Astrocyte (in vitro differentiated cells and primary cell): ENCODE measurements around the gene NCSTN. TPM values are rescaled to one million over a fixed set of nuclear protein-coding genes. Genes with fewer than 3 reads are reported as not detected.
A peak's percentile ranks its signal among the peaks of the same experiment; 100 is the strongest.

Source experiments
- DNase-seq: peaks from one replicate; pipeline ENCODE4 v3.0.0-alpha.2; 2010; ENCODE audit warnings: low read depth
- FAIRE-seq: peaks from 2 replicates; lab custom pipeline; 2011; peaks lifted over from hg19 to GRCh38; lab: Jason Lieb, UNC
- H2AFZ ChIP-seq: 2 replicates; pipeline ENCODE4 v1.6.0; 2012; ENCODE audit warnings: low read depth, low read length, inconsistent platforms
- H3K27ac ChIP-seq: 2 replicates; pipeline ENCODE4 v1.5.1; 2011; ENCODE audit warnings: low read depth, low read length, inconsistent platforms
- H3K27me3 ChIP-seq: 2 replicates; pipeline ENCODE4 v1.6.0; 2011; ENCODE audit warnings: low read length, inconsistent platforms; ENCODE audit not compliant: insufficient read depth
- H3K36me3 ChIP-seq: 2 replicates; pipeline ENCODE4 v1.5.1; 2011; ENCODE audit warnings: low read length, inconsistent platforms; ENCODE audit not compliant: insufficient read depth
- H3K4me1 ChIP-seq: 2 replicates; pipeline ENCODE4 v1.5.1; 2011; ENCODE audit warnings: low read length, inconsistent platforms; ENCODE audit not compliant: insufficient read depth
- H3K4me2 ChIP-seq: 2 replicates; pipeline ENCODE4 v1.6.0; 2012; ENCODE audit warnings: low read length, inconsistent platforms
- H3K4me3 ChIP-seq: 2 replicates; pipeline ENCODE4 v1.5.1; 2011; ENCODE audit warnings: low read depth, mild to moderate bottlenecking, low read length, inconsistent platforms; ENCODE audit not compliant: insufficient read depth
- H3K79me2 ChIP-seq: 2 replicates; pipeline ENCODE4 v1.6.0; 2012; ENCODE audit warnings: mild to moderate bottlenecking, low read length, inconsistent platforms; ENCODE audit not compliant: insufficient read depth
- H3K9ac ChIP-seq: 2 replicates; pipeline ENCODE4 v1.6.0; 2012; ENCODE audit warnings: mild to moderate bottlenecking, low read length, inconsistent platforms
- H3K9me3 ChIP-seq: 2 replicates; pipeline ENCODE4 v1.5.1; 2012; ENCODE audit warnings: low read depth, mild to moderate bottlenecking, low read length, inconsistent platforms; ENCODE audit not compliant: insufficient read depth
- H4K20me1 ChIP-seq: 2 replicates; pipeline ENCODE4 v1.6.0; 2012; ENCODE audit warnings: low read length, inconsistent platforms; ENCODE audit not compliant: insufficient read depth
- H3K27ac Mint-ChIP-seq: one replicate; pipeline ENCODE4 v1.8.0; 2021; ENCODE audit warnings: mild to moderate bottlenecking, mixed read lengths; ENCODE audit not compliant: unreplicated experiment
- H3K27me3 Mint-ChIP-seq: one replicate; pipeline ENCODE4 v1.8.0; 2021; ENCODE audit warnings: low read depth, mixed read lengths; ENCODE audit not compliant: unreplicated experiment
- H3K36me3 Mint-ChIP-seq: one replicate; pipeline ENCODE4 v1.8.0; 2021; ENCODE audit warnings: low read depth, mixed read lengths; ENCODE audit not compliant: unreplicated experiment
- H3K4me1 Mint-ChIP-seq: one replicate; pipeline ENCODE4 v1.8.0; 2021; ENCODE audit warnings: low read depth, mixed read lengths; ENCODE audit not compliant: unreplicated experiment
- H3K4me3 Mint-ChIP-seq: one replicate; pipeline ENCODE4 v1.8.0; 2021; ENCODE audit warnings: mild to moderate bottlenecking, moderate library complexity, mixed read lengths; ENCODE audit not compliant: unreplicated experiment
- H3K9me3 Mint-ChIP-seq: one replicate; pipeline ENCODE4 v1.8.0; 2021; ENCODE audit warnings: mild to moderate bottlenecking, mixed read lengths; ENCODE audit not compliant: unreplicated experiment
- EZH2 ChIP-seq: IDR thresholded peaks from 2 replicates; pipeline ENCODE4 v1.6.1; 2012; ENCODE audit warnings: mild to moderate bottlenecking, low read length, inconsistent platforms; ENCODE audit not compliant: insufficient read depth
- total RNA-seq: library from RNA; stranded (reverse); gene quantifications from 2 replicates; pipeline ENCODE4 v1.2.1, GENCODE V29; 2021
- TF ChIP-seq, protein P1 (sequence below): IDR thresholded peaks from 2 replicates; pipeline ENCODE4 v1.5.1; 2011; ENCODE audit warnings: low read depth, mild to moderate bottlenecking, inconsistent platforms, low read length, moderate library complexity; ENCODE audit not compliant: insufficient read depth

The NCSTN gene
- total RNA-seq, 1 donor from 2014 or later = 171 TPM

GRCh38 chr1:160394673-160395072 is 51.5 kb downstream of the NCSTN start:
- no peaks in the 10 kb centered on the region for H3K9me3 ChIP-seq
- no peak overlapping the region for H3K4me3 ChIP-seq
- no peak for TF ChIP-seq EZH2
- TF ChIP-seq, protein P1, sequence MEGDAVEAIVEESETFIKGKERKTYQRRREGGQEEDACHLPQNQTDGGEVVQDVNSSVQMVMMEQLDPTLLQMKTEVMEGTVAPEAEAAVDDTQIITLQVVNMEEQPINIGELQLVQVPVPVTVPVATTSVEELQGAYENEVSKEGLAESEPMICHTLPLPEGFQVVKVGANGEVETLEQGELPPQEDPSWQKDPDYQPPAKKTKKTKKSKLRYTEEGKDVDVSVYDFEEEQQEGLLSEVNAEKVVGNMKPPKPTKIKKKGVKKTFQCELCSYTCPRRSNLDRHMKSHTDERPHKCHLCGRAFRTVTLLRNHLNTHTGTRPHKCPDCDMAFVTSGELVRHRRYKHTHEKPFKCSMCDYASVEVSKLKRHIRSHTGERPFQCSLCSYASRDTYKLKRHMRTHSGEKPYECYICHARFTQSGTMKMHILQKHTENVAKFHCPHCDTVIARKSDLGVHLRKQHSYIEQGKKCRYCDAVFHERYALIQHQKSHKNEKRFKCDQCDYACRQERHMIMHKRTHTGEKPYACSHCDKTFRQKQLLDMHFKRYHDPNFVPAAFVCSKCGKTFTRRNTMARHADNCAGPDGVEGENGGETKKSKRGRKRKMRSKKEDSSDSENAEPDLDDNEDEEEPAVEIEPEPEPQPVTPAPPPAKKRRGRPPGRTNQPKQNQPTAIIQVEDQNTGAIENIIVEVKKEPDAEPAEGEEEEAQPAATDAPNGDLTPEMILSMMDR = no peak
- H2AFZ ChIP-seq = no peak overlapping the region
- H3K27ac ChIP-seq = no peak overlapping the region
- H3K4me2 ChIP-seq = no peak overlapping the region
- H3K4me1 ChIP-seq = peaks cover 2% of the 10 kb centered on the region
- no peak overlapping the region for H3K27ac Mint-ChIP-seq
- H3K27me3 ChIP-seq = peaks cover 15% of the 10 kb centered on the region
- H3K9ac ChIP-seq = no peak overlapping the region
- FAIRE-seq = no peak
- no peak overlapping the region for H3K4me3 Mint-ChIP-seq
- no peaks in the 10 kb centered on the region for H4K20me1 ChIP-seq
- no peaks in the 10 kb centered on the region for H3K9me3 Mint-ChIP-seq
- H3K27me3 Mint-ChIP-seq = peaks cover 15% of the 10 kb centered on the region
- H3K79me2 ChIP-seq = no peaks in the 10 kb centered on the region
- no peaks in the 10 kb centered on the region for H3K36me3 ChIP-seq
- H3K4me1 Mint-ChIP-seq = peaks cover 2% of the 10 kb centered on the region
- DNase-seq = no peak
- peaks cover 2% of the 10 kb centered on the region for H3K36me3 Mint-ChIP-seq

DNA sequence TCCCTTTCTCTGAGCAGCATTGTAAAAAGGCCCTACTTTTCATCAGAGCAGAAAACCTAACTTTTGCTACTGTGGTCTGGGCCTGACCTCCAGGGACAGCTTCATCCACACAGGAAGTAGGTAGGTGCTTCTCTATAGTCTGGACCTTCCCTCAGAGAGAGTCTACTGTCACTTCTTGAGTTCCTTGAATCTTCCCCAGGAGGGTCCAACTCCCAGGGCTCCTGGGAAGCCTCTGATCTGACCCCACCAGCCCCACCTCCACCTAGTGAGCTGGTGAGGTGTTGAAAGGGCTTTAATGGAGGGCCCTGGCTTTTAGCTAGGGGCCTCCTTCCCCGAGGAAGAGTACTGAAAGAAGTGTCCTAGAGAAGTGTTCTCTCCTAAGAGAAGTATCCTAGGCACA is 54.5 kb downstream of the NCSTN start:
- no peaks in the 10 kb centered on the region for H3K36me3 Mint-ChIP-seq
- H3K36me3 ChIP-seq = no peaks in the 10 kb centered on the region
- H3K9me3 Mint-ChIP-seq = no peaks in the 10 kb centered on the region
- H3K27ac ChIP-seq = no peak overlapping the region
- no peak for TF ChIP-seq EZH2
- TF ChIP-seq, protein P1 = no peak
- peaks cover 13% of the 10 kb centered on the region for H3K4me1 ChIP-seq
- no peak for DNase-seq
- H4K20me1 ChIP-seq = peaks cover 9% of the 10 kb centered on the region
- no peaks in the 10 kb centered on the region for H3K9me3 ChIP-seq
- H3K4me3 ChIP-seq = no peak overlapping the region
- peaks cover 9% of the 10 kb centered on the region for H3K27me3 Mint-ChIP-seq
- FAIRE-seq = no peak
- H3K4me2 ChIP-seq = no peak overlapping the region
- H3K27me3 ChIP-seq = peaks cover 11% of the 10 kb centered on the region
- H2AFZ ChIP-seq = no peak overlapping the region
- no peak overlapping the region for H3K27ac Mint-ChIP-seq
- H3K79me2 ChIP-seq = peaks cover 8% of the 10 kb centered on the region
- no peak overlapping the region for H3K9ac ChIP-seq
- H3K4me3 Mint-ChIP-seq = no peak overlapping the region
- H3K4me1 Mint-ChIP-seq = peaks cover 16% of the 10 kb centered on the region

GRCh38 chr1:160398823-160399222 is 55.6 kb downstream of the NCSTN start:
- no peak overlapping the region for H3K4me3 ChIP-seq
- H3K27me3 ChIP-seq = peaks cover 11% of the 10 kb centered on the region
- no peaks in the 10 kb centered on the region for H3K36me3 ChIP-seq
- H3K9me3 ChIP-seq = no peaks in the 10 kb centered on the region
- H3K9ac ChIP-seq = no peak overlapping the region
- H4K20me1 ChIP-seq = peaks cover 14% of the 10 kb centered on the region
- Mint-ChIP-seq H3K27ac (no peak overlapping the region), H3K9me3 (no peaks in the 10 kb centered on the region), H3K4me3 (peak overlapping the region; percentile 21), H3K36me3 (no peaks in the 10 kb centered on the region), H3K4me1 (peaks cover 26% of the 10 kb centered on the region), H3K27me3 (peaks cover 9% of the 10 kb centered on the region)
- no peak for DNase-seq
- H3K4me2 ChIP-seq = no peak overlapping the region
- no peak for FAIRE-seq
- H3K79me2 ChIP-seq = peaks cover 13% of the 10 kb centered on the region
- no peak overlapping the region for H3K27ac ChIP-seq
- no peak overlapping the region for H2AFZ ChIP-seq
- H3K4me1 ChIP-seq = peaks cover 13% of the 10 kb centered on the region
- TF ChIP-seq, protein P1 = no peak
- TF ChIP-seq EZH2 = no peak
